ENCODE measurements around the gene KIAA1217.
"Not testable (repeated sequence)": the region's sequence is repeated elsewhere in the genome, so short reads cannot be mapped to it uniquely, and the experiment has no call there.

Gene KIAA1217

DNA sequence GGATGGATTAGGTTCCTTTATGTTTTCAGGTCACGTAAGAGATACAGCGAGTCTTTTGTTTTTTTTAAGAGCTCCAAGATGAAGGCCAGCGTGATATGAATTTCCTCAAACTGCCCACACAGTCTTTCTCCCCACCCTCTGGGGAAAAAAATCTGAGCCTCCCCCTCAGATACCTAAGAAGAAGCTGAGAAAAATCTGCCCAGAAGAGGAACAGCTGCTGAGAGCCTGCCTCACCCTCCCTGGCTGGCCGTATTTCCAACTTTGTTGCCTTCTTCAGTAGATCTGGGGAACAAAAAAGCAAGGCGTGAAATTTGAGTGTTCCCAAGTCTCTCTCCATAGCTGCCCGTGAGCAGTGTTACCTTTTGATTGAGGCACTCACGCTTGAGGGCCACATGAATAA, 208.1 kb downstream of the KIAA1217 start:
- DNase-seq, result no peak

DNA sequence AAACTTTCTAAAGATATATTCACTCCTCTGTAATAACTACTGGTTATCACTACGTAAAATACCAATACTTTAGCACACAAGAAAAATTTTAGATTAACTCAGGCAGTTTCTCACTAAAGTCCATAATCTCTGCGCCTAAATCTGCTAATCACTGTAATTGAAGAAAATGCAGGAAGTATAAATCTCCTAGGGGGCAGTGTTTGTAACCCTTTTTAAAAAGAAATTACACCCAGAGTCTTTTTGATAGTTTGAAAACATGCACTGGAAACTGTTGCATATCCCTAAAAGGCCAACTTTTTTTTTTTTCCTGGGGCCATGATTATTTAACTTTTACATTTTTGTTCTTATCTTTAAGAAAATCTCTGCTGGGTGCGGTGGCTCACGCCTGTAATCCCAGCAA, 209.6 kb downstream of the KIAA1217 start:
- no peak for DNase-seq

DNA sequence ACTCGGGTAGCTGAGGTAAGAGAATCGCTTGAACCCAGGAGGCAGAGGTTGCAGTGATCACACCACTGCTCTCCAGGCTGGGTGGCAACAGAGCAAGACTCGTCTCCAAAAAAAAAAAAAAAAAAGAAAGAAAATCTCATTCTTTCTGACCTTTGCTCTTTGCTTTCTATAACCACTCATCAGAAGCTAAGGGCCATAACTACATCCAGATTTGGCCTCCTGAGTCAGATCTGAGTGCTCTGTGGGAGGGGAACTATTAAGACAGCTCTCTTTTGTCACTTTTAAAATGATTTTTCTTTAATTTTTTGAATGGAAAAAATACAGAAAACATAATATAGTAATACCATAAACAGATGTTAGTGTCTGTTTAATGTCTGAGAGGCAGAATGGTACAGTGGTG, 210.1 kb downstream of the KIAA1217 start:
- DNase-seq, result no peak

DNA sequence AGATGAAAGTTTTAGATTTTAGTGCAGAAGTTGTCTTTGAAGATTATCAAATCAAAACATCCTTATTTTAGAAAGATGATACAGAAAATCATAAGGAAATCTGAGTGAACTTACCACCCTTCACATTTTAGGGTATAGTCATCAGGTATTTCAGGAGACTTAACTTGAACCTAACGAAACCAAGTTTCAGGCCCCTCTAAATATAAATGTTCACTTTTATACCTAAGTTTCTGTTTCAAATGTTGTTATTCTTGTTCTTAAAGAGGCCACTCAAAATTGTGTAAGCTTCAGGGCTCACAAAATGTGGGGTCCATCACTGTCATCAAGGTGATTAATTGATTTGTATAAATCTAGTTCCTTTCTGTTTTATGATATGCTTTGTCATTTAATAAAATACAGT, 216.2 kb downstream of the KIAA1217 start:
- no peak for DNase-seq

DNA sequence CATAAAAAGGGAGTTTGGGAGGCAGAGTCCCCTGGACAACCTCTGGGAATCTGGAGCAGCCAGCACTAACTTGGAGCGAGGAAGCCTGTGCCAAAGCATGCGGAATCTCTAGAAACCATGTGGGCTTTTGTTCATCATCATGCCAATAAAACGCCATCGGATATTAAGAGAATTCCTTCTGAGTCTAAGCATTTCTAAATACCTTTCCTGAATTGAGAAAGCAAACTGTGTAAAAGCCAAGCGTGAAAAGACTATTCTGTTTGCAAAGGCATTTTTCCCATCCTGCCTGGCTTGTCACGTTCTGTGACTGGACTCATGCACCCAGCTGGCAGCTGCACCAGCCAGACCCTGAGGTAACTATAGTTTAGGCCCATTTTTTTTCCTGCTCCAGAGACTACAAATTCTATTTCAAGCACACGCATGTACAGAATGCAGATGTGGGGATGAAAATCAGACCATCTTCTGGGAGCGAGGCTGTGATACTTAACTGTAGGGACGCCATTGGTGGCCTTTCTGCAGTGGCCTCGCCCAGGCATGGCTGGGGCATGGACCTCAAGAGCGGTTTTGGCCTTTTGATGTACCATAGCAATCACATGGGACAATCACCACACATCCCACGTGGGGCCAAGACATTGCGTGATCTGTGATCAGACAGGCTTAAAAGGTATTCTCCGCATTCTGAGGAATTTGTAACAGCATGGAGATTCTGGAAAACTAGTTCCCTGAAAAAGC, 218.9 kb downstream of the KIAA1217 start:
- no peak for DNase-seq

DNA sequence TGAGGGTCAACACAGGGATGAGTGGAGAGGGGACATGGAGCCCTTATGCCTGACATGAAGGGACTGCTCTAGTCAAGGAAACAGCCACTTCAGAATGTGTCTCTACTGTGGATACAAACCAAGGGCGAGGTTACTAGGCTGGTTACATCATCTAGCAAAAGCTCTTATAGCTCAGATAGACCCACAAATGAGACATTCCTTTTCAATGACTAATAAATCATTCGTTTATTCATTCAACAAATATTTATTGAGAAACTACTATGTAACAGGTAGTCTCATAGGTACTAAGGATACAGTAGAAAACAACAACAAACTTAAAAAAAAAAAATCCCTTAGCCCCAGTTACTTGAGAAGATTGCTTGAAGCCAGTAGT, 219.5 kb downstream of the KIAA1217 start:
- no peak for DNase-seq

DNA sequence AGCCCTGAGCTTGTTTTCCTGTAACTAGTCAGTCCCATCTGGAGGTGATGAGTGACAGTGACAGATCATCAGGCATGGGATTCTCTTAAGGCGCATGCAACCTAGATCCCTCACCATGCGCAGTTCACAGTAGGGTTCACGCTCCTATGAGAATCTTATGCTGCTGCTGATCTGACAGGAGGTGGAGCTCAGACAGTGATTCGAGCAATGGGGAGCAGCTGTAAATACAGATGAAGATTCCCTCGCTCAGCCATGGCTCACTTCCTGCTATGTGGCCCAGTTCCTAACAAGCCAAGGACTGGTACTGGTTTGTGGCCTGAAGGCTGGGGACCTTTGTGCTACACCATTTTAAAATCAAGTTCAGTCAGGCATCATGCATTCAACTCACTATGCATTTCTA, 221.7 kb downstream of the KIAA1217 start:
- no peak for DNase-seq

DNA sequence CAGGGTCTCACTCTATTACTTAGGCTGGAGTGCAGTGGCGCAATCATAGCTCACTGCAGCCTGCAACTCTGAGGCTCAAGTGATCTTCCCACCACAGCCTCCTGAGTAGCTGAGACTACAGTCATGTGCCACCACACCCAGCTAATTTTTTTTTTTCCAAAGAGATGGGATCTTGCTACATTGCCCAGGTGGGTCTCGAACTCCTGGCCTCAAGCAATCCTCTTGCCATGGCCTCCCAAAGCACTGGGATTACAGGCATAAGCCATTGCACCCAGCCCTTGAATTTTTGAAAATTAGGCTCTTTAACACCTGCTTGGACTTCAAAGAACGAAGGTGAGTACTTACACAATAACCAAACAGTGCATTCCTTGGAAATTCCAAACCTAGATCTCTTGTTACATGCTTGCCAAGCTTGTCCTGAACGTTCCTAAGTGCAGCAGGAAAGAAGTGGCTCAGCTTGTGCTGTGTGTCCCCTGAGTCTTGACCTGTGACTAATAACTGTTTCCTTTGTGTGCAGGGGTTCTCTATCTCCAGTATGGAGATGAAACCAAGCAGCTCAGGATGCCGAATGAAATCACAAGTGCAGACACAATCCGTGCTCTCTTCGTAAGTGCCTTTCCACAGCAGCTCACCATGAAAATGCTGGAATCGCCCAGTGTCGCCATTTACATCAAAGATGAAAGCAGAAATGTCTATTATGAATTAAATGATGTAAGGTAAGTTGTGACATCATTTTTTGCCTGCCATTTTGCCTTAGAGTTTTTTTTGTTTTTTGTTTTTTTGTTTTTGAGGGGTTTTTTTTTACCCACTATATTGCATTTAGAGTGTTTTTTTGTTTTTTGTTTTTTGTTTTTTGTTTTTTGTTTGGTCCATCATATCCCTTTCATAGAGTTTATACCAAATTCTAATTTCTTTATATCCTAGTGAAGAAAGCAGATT, 223.8 kb downstream of the KIAA1217 start:
- no peak for DNase-seq

DNA sequence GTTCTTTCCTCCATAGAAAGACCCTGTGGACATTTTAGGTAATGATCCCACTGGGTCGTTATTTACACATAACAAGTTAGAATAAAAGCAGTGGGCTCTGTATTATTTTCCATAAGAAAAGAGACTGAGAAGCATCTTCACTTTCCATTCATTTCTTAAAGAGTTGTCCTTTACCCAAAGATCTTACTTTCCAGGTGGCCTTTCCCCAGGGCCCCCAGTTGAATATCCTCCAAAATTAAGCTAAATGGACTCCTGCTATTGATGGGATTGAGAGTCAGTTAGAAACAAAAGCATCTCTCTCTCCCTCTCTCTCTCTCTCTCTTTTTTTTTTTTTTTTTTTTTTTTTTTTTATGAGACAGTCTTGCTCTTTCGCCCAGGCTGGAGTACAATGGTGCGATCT, 224.8 kb downstream of the KIAA1217 start:
- no peak for DNase-seq

DNA sequence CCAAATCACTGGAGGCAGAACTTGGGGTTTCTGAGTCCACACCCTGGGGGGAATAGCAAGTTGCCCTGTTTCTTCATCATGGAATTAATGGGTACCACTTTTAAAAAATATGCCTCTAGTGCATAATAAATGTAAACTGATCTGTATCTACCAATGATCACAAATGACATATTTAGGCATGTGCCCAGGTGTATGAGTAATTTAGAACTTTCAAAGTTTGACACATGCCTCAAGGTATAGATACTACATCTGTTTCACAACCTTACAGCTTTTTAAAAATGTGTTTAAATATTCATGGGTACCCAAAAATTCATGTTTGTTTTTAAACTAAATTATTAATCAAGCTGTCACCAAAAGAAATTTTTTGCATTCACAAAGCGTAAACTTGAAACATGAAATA, 226.0 kb downstream of the KIAA1217 start:
- DNase-seq, result no peak

DNA sequence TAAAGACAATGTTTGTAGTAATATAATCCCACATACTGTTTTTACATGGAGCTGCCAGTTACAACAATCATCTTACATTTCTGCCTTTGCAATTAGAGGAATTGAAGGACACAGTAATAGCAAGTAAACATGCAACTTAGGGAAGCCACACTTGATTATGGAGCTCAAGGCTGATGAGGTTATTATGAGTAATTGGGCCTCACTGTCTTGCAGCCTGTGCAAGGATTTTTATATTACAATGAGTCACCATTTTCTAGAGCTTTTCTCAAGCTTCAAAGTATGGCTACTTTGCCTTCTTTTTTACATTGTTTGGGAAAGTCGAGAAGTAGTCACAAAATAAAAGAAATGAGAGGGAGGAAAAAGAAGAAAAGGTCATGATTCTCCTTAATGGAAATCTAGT, 226.4 kb downstream of the KIAA1217 start:
- no peak for DNase-seq

DNA sequence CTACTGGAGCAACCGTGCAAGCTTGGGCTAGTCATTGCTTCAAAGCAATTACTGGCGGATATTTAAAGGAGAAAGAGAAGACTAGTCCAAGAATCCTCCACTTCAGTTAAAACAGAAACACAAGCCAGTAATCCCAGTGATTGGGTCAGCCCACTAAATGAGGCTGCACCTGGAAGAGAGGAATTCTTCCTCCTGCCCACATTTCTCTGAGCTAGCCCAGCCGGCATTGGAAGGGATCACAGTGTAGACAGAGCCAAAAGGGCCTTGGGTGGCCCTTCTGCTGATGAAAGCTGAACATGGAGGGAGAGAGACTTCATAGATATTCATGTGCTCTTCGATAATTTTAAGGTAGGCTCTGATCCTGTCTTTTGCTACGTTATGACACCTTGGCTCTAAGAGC, 228.4 kb downstream of the KIAA1217 start:
- no peak for DNase-seq

DNA sequence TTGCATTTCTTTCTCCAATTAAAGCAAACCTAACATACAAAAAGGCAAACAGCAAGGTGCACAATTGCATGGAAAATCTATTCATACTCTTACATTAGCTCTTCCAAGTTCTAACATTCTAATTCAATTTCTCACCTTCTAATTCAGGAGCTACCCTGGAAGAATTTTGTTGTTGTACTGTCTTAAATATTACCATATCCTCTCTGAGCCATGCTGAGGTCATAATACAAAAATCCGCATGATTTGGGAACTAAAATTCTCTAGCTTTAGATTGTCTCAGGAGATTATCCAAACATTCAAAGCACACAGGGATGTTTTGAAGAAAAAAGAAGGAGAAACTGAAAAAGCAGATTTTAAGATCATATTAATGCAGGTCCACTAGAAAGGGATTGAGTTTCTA, 229.9 kb downstream of the KIAA1217 start:
- DNase-seq, result no peak

DNA sequence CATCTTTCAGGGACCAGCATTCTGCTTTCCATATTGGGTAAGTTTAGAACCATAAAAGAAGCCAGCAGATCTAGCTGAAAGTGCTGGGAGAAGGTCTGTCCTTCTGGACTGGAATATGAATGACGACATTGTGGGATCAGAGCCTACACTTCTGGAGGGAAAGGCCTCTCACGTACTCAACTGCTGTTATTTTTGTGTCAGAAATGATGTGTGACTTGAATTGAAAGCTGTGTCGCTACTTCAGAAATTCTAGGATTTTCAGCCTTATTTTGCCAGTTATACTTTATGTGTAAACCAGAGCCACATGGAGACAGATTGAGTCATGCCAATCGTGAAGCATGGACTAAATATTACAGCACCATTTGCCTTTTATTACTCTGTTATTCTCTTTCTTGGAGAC, 231.0 kb downstream of the KIAA1217 start:
- DNase-seq, result no peak

DNA sequence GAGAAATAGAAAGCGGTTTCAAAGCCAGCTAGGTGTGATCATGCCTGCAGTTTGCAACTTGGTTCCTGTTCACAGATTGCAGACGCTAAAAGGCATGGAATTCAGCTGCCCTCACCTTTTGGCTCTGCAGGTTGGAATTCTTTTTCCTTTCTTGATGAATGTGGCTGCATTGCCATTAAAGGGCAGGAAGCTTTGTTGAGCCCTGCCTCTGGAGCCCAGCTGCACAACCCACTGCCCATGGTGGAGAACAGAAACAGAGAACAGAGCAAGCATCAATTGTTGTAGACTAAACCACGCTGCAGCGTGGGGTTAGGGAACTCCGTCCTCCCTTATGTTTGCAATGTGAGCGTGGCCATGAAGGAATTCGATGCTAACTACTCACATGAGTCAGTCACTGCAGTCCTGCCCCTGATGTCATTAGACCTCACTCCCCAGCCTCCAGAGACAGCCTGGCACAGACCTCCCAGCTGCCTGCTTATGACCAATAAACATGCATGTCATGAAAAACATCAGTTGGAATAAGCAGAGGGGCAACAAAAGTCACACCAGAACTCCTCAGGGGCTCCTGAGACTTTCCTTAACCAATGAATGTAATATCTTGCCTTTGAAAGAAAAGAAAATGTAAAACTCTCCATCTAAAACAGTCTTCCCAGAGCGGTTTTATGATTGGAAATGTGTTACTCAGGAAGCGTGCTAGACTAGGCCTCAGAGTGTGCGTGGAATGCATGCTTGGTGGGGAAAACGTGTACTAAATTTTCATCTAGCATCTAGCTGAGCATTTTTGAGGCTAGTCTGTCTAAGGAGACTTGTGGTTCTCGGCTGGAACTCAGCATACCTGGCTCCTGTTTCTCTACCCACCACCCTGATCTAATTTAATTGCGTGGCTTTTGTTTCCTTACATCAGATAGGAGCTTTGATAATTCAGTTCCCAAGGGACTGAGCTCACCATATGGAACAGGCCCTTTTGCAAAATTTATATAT, 232.2 kb downstream of the KIAA1217 start:
- no peak for DNase-seq

DNA sequence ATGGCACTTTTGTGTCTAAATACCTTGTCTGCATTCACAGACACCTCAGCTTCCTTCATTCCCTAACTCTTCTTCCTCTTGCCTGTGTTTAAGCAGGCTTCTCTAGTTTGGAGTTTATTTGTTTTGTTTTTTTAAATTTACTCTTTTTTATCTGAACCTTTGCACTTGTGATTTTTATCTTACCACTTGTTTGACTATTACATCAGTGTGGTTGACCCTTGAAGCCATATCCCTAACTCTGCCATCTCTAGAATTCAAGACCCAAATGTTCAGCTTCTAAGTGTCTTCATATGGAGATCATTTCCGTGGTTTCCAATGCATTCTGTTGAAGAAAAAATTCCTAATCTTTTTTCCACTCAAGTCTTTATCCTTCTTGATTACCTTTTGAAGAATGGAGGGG, 233.3 kb downstream of the KIAA1217 start:
- no peak for DNase-seq

DNA sequence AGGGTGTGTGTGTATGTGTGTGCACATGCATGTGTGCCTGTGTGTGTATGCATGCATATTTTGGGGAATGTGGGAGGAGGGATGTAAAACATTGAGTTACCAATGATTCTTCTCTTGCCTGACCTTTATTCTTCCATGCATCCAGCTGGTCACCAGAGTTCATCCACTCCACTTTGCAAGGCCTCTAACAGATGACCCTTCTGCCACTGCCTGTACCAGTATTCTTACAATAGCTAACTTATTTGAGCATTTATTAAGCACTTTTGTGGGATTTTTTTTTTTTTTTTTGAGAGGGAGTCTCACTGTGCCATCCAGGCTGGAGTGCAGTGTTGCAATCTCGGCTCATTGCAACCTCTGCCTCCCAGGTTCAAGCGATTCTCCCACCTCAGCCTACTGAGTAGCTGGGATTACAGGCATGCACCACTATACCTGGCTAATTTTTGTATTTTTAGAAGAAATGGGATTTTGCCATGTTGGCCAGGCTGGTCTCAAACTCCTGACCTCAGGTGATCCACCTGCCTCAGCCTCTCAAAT, 233.8 kb downstream of the KIAA1217 start:
- not testable (repeated sequence) for DNase-seq

DNA sequence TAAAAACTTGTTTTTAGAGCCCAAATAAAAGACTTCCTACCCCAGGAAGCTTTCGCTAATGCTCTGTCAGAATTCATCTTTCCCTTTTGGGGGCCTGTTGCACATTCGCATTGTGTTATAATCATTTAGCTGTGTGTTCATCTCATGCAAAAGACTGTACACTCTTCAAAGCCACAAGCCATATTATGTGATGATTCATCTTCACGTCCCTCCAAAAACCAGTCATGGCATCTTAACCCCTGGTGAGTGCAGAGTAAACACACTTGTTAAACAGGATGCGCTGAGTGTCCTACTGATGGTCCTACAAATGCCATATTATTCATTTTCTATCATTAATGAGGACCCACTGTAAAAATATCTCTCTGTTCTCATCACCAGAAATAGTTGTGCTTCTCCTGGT, 235.4 kb downstream of the KIAA1217 start:
- DNase-seq, result no peak

DNA sequence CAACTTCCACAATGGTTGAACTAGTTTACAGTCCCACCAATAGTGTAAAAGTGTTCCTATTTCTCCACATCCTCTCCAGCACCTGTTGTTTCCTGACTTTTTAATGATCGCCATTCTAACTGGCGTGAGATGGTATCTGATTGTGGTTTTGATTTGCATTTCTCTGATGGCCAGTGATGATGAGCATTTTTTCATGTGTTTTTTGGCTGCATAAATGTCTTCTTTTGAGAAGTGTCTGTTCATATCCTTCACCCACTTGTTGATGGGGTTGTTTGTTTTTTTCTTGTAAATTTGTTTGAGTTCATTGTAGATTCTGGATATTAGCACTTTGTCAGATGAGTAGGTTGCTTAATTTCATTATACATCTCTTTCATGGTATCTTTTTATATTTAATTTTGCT, 237.0 kb downstream of the KIAA1217 start:
- not testable (repeated sequence) for DNase-seq

DNA sequence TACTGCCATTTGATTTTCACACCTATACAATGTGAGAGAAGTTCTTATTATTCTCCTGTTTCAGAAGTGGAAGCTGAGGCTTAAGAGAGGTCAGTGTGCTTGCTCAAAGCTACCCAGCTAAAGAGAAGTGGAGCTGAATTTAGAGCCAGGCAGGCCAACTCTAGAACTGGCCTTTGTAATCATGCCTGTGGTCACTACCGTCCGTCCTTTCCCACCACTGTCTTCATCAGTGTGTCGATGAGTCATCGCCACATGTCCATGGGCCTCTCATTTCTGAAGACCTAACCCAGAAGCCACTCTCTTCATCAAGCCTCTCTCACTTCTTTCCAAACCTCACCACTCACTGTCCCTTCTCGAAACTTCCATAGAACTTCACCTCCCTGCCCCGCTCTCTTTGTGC, 237.8 kb downstream of the KIAA1217 start:
- no peak for DNase-seq

DNA sequence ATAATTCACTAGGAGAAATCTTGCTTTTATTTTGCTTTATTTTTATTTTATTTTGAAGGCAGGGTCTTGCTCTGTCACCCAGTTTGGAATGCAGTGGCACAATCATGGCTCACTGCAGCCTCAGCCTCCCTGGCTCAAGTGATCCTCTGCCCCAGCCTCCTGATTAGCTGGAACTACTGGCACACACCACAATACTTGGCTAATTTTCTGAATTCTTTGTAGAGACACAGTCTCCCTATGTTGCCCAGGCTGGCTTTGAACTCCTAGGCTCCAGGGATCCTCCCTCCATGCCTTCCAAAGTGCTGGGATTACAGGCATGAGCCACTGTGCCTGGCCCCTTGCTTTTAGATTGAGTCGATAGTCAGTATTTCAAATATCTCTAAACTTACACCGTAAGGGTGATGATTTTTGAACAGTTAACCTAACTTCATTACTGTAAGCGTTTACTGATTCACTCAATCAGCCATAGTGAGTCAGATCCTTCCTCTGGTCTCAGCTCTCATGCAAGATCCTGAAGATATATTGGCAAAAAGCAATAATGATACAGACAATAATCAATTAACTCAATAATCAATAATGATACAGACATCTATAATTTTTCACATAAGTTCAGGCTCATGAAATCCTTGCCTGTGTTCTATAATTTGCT, 239.5 kb downstream of the KIAA1217 start:
- no peak for DNase-seq

DNA sequence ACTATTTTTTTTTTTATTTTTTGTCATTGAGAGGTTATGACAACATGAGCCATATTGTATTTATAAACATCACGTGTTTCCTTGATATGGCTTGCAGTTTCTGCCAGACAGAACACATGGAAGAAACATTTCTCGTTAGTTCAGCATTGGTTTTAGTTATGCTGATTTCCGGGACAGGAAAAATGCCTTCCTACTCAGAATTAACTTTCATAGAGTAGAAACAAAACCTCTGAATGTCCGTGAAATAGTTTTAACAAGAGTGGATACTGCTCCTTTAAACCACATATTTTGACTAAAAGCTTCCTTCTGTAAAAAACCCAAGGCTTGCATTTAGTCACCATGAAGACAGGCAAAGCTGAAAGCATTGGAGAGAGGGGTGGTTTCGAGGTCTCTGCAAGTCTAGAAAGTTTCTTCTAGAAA, 240.4 kb downstream of the KIAA1217 start:
- DNase-seq, result no peak
